Measurements from ENCODE around the gene FAM24B. TPM values are rescaled to one million over a fixed set of nuclear protein-coding genes. Genes with fewer than 3 reads are reported as not detected.

Gene FAM24B
- total RNA-seq, 4 donors from 2014 or later: 3.7 to 7.1 (median 4.9) TPM; not detected in 1

DNA sequence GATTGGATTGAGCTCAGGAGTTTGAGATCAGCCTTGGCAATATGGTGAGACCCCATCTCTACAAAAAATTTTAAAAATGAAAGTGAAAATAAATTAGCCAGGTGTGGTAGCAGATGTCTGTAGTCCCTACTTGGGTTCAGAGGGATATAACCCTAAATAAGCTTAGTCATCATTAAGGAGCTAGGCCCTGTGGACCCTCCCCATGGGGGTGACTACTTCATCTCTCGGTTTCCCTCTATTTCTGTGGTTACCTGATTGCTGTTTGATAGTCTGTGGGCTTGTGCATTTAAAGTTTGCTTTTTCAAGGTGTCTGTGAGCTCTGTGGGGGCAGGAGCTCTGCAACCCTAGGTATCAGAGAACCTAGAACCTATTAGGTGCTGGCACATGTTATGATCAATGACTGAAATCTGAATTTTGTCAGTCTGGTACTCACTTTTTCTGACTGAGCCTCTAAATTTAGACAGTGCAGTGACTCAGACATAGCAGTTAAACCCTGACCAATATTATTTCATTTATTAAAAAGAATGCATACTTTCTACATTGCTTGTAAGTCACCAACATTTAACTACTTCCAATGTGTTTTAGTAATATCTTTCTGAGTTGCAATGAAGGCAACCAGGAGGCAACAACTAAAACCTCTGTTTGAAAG is 25.6 kb downstream of the FAM24B start:
- 81 to 100% methylated on average over 1 of the region's 1 CpG for WGBS, 2 donors (ENCODE audit: low coverage in 1 of 2)
- Histone ChIP-seq H3K4me3 (no peak overlapping the region), H3K36me3 (no peaks in the 10 kb centered on the region), H3K27me3 (no peaks in the 10 kb centered on the region), H3K27ac (no peak overlapping the region), H3K4me1 (no peaks in the 10 kb centered on the region), H3K9me3 (no peaks in the 10 kb centered on the region)
- TF ChIP-seq, protein P1, sequence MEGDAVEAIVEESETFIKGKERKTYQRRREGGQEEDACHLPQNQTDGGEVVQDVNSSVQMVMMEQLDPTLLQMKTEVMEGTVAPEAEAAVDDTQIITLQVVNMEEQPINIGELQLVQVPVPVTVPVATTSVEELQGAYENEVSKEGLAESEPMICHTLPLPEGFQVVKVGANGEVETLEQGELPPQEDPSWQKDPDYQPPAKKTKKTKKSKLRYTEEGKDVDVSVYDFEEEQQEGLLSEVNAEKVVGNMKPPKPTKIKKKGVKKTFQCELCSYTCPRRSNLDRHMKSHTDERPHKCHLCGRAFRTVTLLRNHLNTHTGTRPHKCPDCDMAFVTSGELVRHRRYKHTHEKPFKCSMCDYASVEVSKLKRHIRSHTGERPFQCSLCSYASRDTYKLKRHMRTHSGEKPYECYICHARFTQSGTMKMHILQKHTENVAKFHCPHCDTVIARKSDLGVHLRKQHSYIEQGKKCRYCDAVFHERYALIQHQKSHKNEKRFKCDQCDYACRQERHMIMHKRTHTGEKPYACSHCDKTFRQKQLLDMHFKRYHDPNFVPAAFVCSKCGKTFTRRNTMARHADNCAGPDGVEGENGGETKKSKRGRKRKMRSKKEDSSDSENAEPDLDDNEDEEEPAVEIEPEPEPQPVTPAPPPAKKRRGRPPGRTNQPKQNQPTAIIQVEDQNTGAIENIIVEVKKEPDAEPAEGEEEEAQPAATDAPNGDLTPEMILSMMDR (IDR thresholded peaks at IDR 0.05): no peak
- TF ChIP-seq POLR2AphosphoS5 (IDR thresholded peaks at IDR 0.05) (no peak), POLR2A (IDR thresholded peaks at IDR 0.05) (no peak), EP300 (IDR thresholded peaks at IDR 0.05; ENCODE audit: low read depth) (no peak)
- no peak for DNase-seq
- in situ Hi-C loops (cut with MboI; ENCODE audit: low pct_ligation_motif_present in 1 of 4, low pct_unique_long_range_greater_than_20kb in 1 of 4, low sequenced_read_pairs in 3 of 4) (no loop called here), intact Hi-C loops (cut with DNase I; ENCODE audit: low total_unique reads) (loop anchor here (2.0 kb wide), 1 partner anchor 65 kb away; no protein-coding TSS in a partner anchor)

DNA sequence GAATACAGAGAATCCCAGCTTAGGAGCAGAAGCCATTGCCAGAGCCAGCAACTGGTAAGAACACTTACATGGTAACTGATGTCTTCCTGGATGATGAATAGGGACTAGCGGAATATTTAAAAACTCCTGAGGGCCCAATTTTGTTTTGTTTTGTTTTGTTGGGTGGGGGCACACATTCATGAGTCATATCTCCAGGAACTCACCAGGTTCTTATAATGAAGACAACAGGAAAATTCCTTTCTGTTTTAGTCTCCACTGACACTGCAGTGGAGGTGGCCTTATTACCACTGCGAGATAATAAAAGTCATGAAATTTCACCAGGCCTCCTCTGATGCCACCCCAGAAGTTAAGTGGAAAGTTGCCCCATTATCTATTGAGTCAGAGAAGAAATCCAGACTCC is 27.1 kb downstream of the FAM24B start:
- in situ Hi-C loops (cut with MboI; ENCODE audit: low pct_ligation_motif_present in 1 of 4, low pct_unique_long_range_greater_than_20kb in 1 of 4, low sequenced_read_pairs in 3 of 4): no loop called here
- Histone ChIP-seq H3K4me1 (no peaks in the 10 kb centered on the region), H3K4me3 (no peak overlapping the region), H3K36me3 (no peaks in the 10 kb centered on the region), H3K27me3 (no peaks in the 10 kb centered on the region), H3K27ac (no peak overlapping the region), H3K9me3 (no peaks in the 10 kb centered on the region)
- intact Hi-C loops (cut with DNase I; ENCODE audit: low total_unique reads): loop anchor here (2.0 kb wide), 1 partner anchor 63 kb away; no protein-coding TSS in a partner anchor
- 83 to 95% methylated on average over 1 to 2 of the region's 2 CpGs for WGBS, 2 donors (ENCODE audit: low coverage in 1 of 2)
- no peak for DNase-seq
- TF ChIP-seq EP300 (IDR thresholded peaks at IDR 0.05; ENCODE audit: low read depth) (no peak), POLR2AphosphoS5 (IDR thresholded peaks at IDR 0.05) (no peak), POLR2A (IDR thresholded peaks at IDR 0.05) (no peak)
- TF ChIP-seq, protein P1 (IDR thresholded peaks at IDR 0.05): no peak

DNA sequence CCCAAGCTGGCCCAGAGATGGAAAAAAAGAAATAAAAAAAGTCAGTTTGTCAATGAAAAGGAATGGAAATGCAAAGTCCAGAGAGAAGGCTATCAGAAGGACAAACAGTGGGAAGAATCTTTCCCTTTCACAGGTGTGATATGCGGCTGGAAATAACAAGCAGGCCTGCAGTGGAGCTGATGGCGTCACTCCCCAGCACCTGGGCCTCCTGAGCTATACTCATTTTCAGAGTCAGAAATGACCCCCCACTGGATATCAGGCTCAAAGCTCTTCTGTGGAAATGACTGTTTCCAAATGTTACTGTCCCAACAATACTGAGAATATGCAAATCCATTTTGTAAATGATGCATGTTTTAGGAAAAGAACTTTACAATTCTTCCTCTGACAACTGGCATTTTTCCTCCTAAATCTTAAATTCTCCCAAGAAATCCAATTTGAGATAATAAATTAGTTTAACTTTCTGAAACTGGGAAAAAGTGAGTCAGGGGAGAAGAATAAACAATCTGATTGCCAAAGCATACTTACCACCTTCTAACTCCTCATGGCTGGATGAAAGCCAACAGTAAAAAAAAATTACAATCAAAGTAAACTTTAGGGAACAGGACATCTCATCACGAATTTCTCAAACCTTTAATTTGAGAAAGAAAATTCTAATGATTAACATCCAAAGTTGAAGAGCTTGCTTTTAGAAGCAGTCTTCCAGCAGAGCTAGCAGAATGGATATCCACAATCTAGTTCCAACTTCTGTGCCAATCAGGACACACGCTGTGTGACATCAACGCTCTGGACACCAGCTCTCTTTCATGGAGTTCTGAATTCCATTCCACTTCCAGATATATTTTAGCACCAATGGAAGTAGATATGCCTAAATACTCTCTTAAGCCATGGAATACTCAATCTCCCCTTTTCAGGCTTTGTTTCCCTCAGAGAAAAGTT is 28.4 kb downstream of the FAM24B start:
- H3K4me3 ChIP-seq: no peak overlapping the region
- no peaks in the 10 kb centered on the region for H3K9me3 ChIP-seq
- no peaks in the 10 kb centered on the region for H3K4me1 ChIP-seq
- 80 to 86% methylated on average over 4 to 5 of the region's 5 CpGs for WGBS, 2 donors (ENCODE audit: low coverage in 1 of 2)
- no peak overlapping the region for H3K27ac ChIP-seq
- no peaks in the 10 kb centered on the region for H3K27me3 ChIP-seq
- in situ Hi-C loops (cut with MboI; ENCODE audit: low pct_ligation_motif_present in 1 of 4, low pct_unique_long_range_greater_than_20kb in 1 of 4, low sequenced_read_pairs in 3 of 4) (no loop called here), intact Hi-C loops (cut with DNase I; ENCODE audit: low total_unique reads) (no loop called here)
- TF ChIP-seq POLR2AphosphoS5 (IDR thresholded peaks at IDR 0.05) (no peak), POLR2A (IDR thresholded peaks at IDR 0.05) (no peak), EP300 (IDR thresholded peaks at IDR 0.05; ENCODE audit: low read depth) (no peak)
- TF ChIP-seq, protein P1 (IDR thresholded peaks at IDR 0.05): no peak
- DNase-seq: no peak
- no peaks in the 10 kb centered on the region for H3K36me3 ChIP-seq

DNA sequence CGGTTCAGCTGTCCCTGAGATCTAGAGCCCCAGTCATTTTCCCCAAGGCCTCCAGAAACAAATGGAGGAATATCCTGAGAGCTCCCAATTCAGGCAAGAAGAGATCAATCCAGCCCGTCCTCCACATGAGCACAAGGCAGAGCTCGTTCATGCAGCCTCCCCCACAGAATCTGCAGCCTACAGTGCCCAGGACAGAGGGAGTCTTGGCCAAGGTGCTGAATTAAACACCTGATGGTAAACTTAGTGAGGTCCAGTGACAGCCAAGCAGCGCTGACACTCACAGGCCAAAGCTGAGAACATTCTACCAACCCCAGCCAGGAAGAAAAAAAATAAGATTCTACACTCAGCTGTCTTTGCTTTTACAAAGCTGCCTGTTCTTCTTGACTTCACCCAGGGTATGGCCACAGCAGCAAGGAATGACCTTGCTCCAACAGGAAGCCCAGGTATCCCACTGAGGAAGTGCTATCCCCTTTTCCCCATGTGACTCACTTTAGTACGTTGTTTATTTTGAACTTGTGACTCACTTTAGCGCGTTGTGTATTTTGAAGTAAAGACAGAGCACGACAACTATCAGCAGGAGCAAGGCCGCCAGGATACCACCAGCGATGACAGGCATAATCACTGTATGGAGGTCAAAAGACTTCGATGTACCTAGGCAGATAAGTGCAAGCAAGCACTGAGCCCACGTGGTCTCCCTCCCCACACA is 29.3 kb downstream of the FAM24B start:
- in situ Hi-C loops (cut with MboI; ENCODE audit: low pct_ligation_motif_present in 1 of 4, low pct_unique_long_range_greater_than_20kb in 1 of 4, low sequenced_read_pairs in 3 of 4) (no loop called here), intact Hi-C loops (cut with DNase I; ENCODE audit: low total_unique reads) (no loop called here)
- no peak for DNase-seq
- Histone ChIP-seq H3K9me3 (no peaks in the 10 kb centered on the region), H3K36me3 (no peaks in the 10 kb centered on the region), H3K4me1 (no peaks in the 10 kb centered on the region), H3K4me3 (no peak overlapping the region), H3K27me3 (no peaks in the 10 kb centered on the region), H3K27ac (no peak overlapping the region)
- WGBS, 2 donors (ENCODE audit: low coverage in 1 of 2): 73 to 90% methylated on average over 10 to 12 of the region's 12 CpGs
- no peak for TF ChIP-seq POLR2A (IDR thresholded peaks at IDR 0.05)
- no peak for TF ChIP-seq POLR2AphosphoS5 (IDR thresholded peaks at IDR 0.05)
- TF ChIP-seq, protein P1 (IDR thresholded peaks at IDR 0.05): no peak
- no peak for TF ChIP-seq EP300 (IDR thresholded peaks at IDR 0.05; ENCODE audit: low read depth)

Data from transverse colon (tissue), 4 donors.